HFFc6 (cell line): ENCODE measurements around the gene ZNF653. TPM values are rescaled to one million over a fixed set of nuclear protein-coding genes. Genes with fewer than 3 reads are reported as not detected.

Source experiments
- DNase-seq: peaks from one replicate; pipeline ENCODE4 v3.0.0-alpha.2; 2018
- H3K27ac Mint-ChIP-seq: 2 replicates; pipeline ENCODE4 v1.8.0; 2020; ENCODE audit warnings: mild to moderate bottlenecking, mixed read lengths
- H3K27me3 Mint-ChIP-seq: 2 replicates; pipeline ENCODE4 v1.8.0; 2021; ENCODE audit warnings: mild to moderate bottlenecking, moderate library complexity, mixed read lengths; ENCODE audit not compliant: insufficient read depth
- H3K36me3 Mint-ChIP-seq: 2 replicates; pipeline ENCODE4 v1.8.0; 2021; ENCODE audit warnings: low read depth, mixed read lengths
- H3K4me1 Mint-ChIP-seq: 2 replicates; pipeline ENCODE4 v1.8.0; 2020; ENCODE audit warnings: low read depth, mixed read lengths
- H3K4me3 Mint-ChIP-seq: 2 replicates; pipeline ENCODE4 v1.8.0; 2020; ENCODE audit warnings: mild to moderate bottlenecking, moderate library complexity, mixed read lengths
- H3K9me3 Mint-ChIP-seq: 2 replicates; pipeline ENCODE4 v1.8.0; 2020; ENCODE audit warnings: mild to moderate bottlenecking, mixed read lengths
- CTCF ChIP-seq: fragments of 200-600 bp; sonication (generic); IDR thresholded peaks from 2 replicates; pipeline ENCODE4 v1.5.0; 2021; ENCODE audit warnings: antibody characterized with exemption, mild to moderate bottlenecking
- total RNA-seq, 6 experiments: library from RNA; stranded (reverse); fragmentation: NEBNext Ultra II Directional; extraction: Animal tissue kit (Norgen Biotek cat#: 25700); gene quantifications; 2 replicates in 1 of 6; 3 replicates in 5 of 6; pipeline ENCODE4 v1.2.3, GENCODE V29; 2021

Gene ZNF653
- total RNA-seq, 6 experiments from 2014 or later = 4.7 to 6.3 (median 5.3) TPM

- peak; percentile 9 for DNase-seq
Observed at GRCh38 chr19:11551603-11552235, 46.1 kb upstream of the ZNF653 start.

GRCh38 chr19:11550265-11550664 is 44.6 kb upstream of the ZNF653 start:
- H3K36me3 Mint-ChIP-seq = peaks cover 2% of the 10 kb centered on the region
- no peak overlapping the region for H3K27ac Mint-ChIP-seq
- no peak for TF ChIP-seq CTCF
- H3K4me1 Mint-ChIP-seq = peaks cover 10% of the 10 kb centered on the region
- no peaks in the 10 kb centered on the region; the same call in none of the 2 replicates for H3K27me3 Mint-ChIP-seq
- H3K4me3 Mint-ChIP-seq = no peak overlapping the region
- no peak for DNase-seq
- H3K9me3 Mint-ChIP-seq = no peaks in the 10 kb centered on the region

More at GRCh38 chr19:11551603-11552235, 46.1 kb upstream of the ZNF653 start:
- H3K27me3 Mint-ChIP-seq = peaks cover 4% of the 10 kb centered on the region; the same call in 1 of the 2 replicates
- TF ChIP-seq CTCF = peak; percentile 69
- H3K4me3 Mint-ChIP-seq = no peak overlapping the region
- H3K9me3 Mint-ChIP-seq = no peaks in the 10 kb centered on the region
- H3K4me1 Mint-ChIP-seq = peaks cover 2% of the 10 kb centered on the region
- peaks cover 9% of the 10 kb centered on the region for H3K36me3 Mint-ChIP-seq
- H3K27ac Mint-ChIP-seq = no peak overlapping the region

- no peak overlapping the region for H3K4me3 Mint-ChIP-seq
- no peaks in the 10 kb centered on the region for H3K36me3 Mint-ChIP-seq
- TF ChIP-seq CTCF = no peak
- no peaks in the 10 kb centered on the region for H3K9me3 Mint-ChIP-seq
- no peak for DNase-seq
- no peaks in the 10 kb centered on the region; the same call in 1 of the 2 replicates for H3K27me3 Mint-ChIP-seq
- H3K4me1 Mint-ChIP-seq = peaks cover 11% of the 10 kb centered on the region
- no peak overlapping the region for H3K27ac Mint-ChIP-seq
Observed at GRCh38 chr19:11549386-11549953, 43.8 kb upstream of the ZNF653 start.

GRCh38 chr19:11547929-11548700 is 42.5 kb upstream of the ZNF653 start:
- no peaks in the 10 kb centered on the region for H3K9me3 Mint-ChIP-seq
- H3K4me3 Mint-ChIP-seq = no peak overlapping the region
- no peak for TF ChIP-seq CTCF
- no peak overlapping the region for H3K27ac Mint-ChIP-seq
- DNase-seq = no peak
- no peaks in the 10 kb centered on the region for H3K36me3 Mint-ChIP-seq
- peaks cover 11% of the 10 kb centered on the region for H3K4me1 Mint-ChIP-seq
- H3K27me3 Mint-ChIP-seq = no peaks in the 10 kb centered on the region; the same call in 1 of the 2 replicates

- DNase-seq = no peak
- H3K4me1 Mint-ChIP-seq = peaks cover 29% of the 10 kb centered on the region
- no peak overlapping the region for H3K27ac Mint-ChIP-seq
- no peak for TF ChIP-seq CTCF
- H3K36me3 Mint-ChIP-seq = no peaks in the 10 kb centered on the region
- H3K9me3 Mint-ChIP-seq = no peaks in the 10 kb centered on the region
- no peak overlapping the region for H3K4me3 Mint-ChIP-seq
- no peaks in the 10 kb centered on the region; the same call in none of the 2 replicates for H3K27me3 Mint-ChIP-seq
Observed at GRCh38 chr19:11541238-11541637, 35.6 kb upstream of the ZNF653 start.
